ENCODE measurements around the gene CDC42BPB.

The CDC42BPB gene

GRCh38 chr14:102908766-102909455, 148.4 kb downstream of the CDC42BPB start:
- Histone ChIP-seq H3K9me3 (ENCODE audit: insufficient read depth, low read length, severe bottlenecking) (no peaks in the 10 kb centered on the region), H3K4me3 (ENCODE audit: low read depth in 1 of 2, low read length in 2 of 2) (no peak overlapping the region), H3K79me2 (ENCODE audit: insufficient read depth, low read length) (no peaks in the 10 kb centered on the region), H3K27ac (ENCODE audit: low read length) (no peak overlapping the region), H3K9ac (ENCODE audit: low read depth, low read length) (no peak overlapping the region), H3K36me3 (ENCODE audit: insufficient read depth, low read length) (peaks cover 41% of the 10 kb centered on the region), H3K4me2 (ENCODE audit: insufficient read depth, low read length) (no peak overlapping the region), H2AFZ (ENCODE audit: low read depth, low read length) (no peak overlapping the region), H4K20me1 (ENCODE audit: insufficient read depth, low read length) (peaks cover 16% of the 10 kb centered on the region), H3K4me1 (ENCODE audit: insufficient read depth, low read length) (no peaks in the 10 kb centered on the region), H3K27me3 (ENCODE audit: insufficient read depth, low read length, poor library complexity) (no peaks in the 10 kb centered on the region)
- TF ChIP-seq CTCF (IDR thresholded peaks at IDR 0.05; ENCODE audit: borderline replicate concordance, extremely low read depth, low read length, poor library complexity, severe bottlenecking) (no peak), EZH2 (IDR thresholded peaks at IDR 0.05; ENCODE audit: borderline replicate concordance, low read depth, low read length, severe bottlenecking) (no peak)
- DNase-seq (no peak), ATAC-seq (ENCODE audit: insufficient read depth, low read depth) (no peak)

- Histone ChIP-seq H3K4me2 (ENCODE audit: insufficient read depth, low read length) (no peak overlapping the region), H2AFZ (ENCODE audit: low read depth, low read length) (no peak overlapping the region), H3K27me3 (ENCODE audit: insufficient read depth, low read length, poor library complexity) (no peaks in the 10 kb centered on the region), H3K9ac (ENCODE audit: low read depth, low read length) (no peak overlapping the region), H3K79me2 (ENCODE audit: insufficient read depth, low read length) (no peaks in the 10 kb centered on the region), H3K4me1 (ENCODE audit: insufficient read depth, low read length) (no peaks in the 10 kb centered on the region), H3K4me3 (ENCODE audit: low read depth in 1 of 2, low read length in 2 of 2) (no peak overlapping the region), H3K9me3 (ENCODE audit: insufficient read depth, low read length, severe bottlenecking) (no peaks in the 10 kb centered on the region), H3K27ac (ENCODE audit: low read length) (no peak overlapping the region), H4K20me1 (ENCODE audit: insufficient read depth, low read length) (peaks cover 16% of the 10 kb centered on the region), H3K36me3 (ENCODE audit: insufficient read depth, low read length) (peaks cover 49% of the 10 kb centered on the region)
- no peak for DNase-seq
- ATAC-seq (ENCODE audit: insufficient read depth, low read depth): no peak
- no peak for TF ChIP-seq EZH2 (IDR thresholded peaks at IDR 0.05; ENCODE audit: borderline replicate concordance, low read depth, low read length, severe bottlenecking)
These were observed 149.2 kb downstream of the CDC42BPB start for GRCh38 chr14:102907980-102908730.

- Histone ChIP-seq H3K9me3 (ENCODE audit: insufficient read depth, low read length, severe bottlenecking) (no peaks in the 10 kb centered on the region), H3K79me2 (ENCODE audit: insufficient read depth, low read length) (no peaks in the 10 kb centered on the region), H4K20me1 (ENCODE audit: insufficient read depth, low read length) (peaks cover 16% of the 10 kb centered on the region), H3K9ac (ENCODE audit: low read depth, low read length) (no peak overlapping the region), H3K27me3 (ENCODE audit: insufficient read depth, low read length, poor library complexity) (no peaks in the 10 kb centered on the region), H3K4me1 (ENCODE audit: insufficient read depth, low read length) (no peaks in the 10 kb centered on the region), H3K36me3 (ENCODE audit: insufficient read depth, low read length) (peaks cover 57% of the 10 kb centered on the region), H2AFZ (ENCODE audit: low read depth, low read length) (no peak overlapping the region), H3K4me3 (ENCODE audit: low read depth in 1 of 2, low read length in 2 of 2) (no peak overlapping the region), H3K27ac (ENCODE audit: low read length) (no peak overlapping the region), H3K4me2 (ENCODE audit: insufficient read depth, low read length) (no peak overlapping the region)
- TF ChIP-seq EZH2 (IDR thresholded peaks at IDR 0.05; ENCODE audit: borderline replicate concordance, low read depth, low read length, severe bottlenecking) (no peak), CTCF (IDR thresholded peaks at IDR 0.05; ENCODE audit: borderline replicate concordance, extremely low read depth, low read length, poor library complexity, severe bottlenecking) (no peak)
- DNase-seq: no peak
- no peak for ATAC-seq (ENCODE audit: insufficient read depth, low read depth)
These were observed 150.0 kb downstream of the CDC42BPB start for GRCh38 chr14:102907303-102907844.

Measured in DND-41 (cell line).